Right lung (tissue), 5 donors: ENCODE measurements around the gene GVQW3. TPM values are rescaled to one million over a fixed set of nuclear protein-coding genes. Genes with fewer than 3 reads are reported as not detected.

Source experiments
- DNase-seq, 2 donors: peaks; one replicate each; pipeline ENCODE4 v3.0.0-alpha.2; 2013
- polyA plus RNA-seq, 5 donors: library from polyadenylated mRNA; unstranded; fragments of 120-200 nt; gene quantifications; one replicate each; pipeline versions ENCODE4 v1.2.1 to v1.2.3, GENCODE V29; 2013; ENCODE audit warnings: inconsistent platforms in 1 of 5, low replicate concordance in 1 of 5; ENCODE audit not compliant: insufficient read length in 5 of 5, insufficient read depth in 1 of 5

The GVQW3 gene
- polyA plus RNA-seq, 5 donors = 13.1 to 24.0 (median 20.5) TPM

- DNase-seq = no peak
These were observed 62.9 kb downstream of the GVQW3 start for GRCh38 chr11:76444065-76444383.

- peak; percentile 98 to 99 for DNase-seq
These were observed 63.4 kb downstream of the GVQW3 start, which contains the start of gene EMSY for GRCh38 chr11:76444384-76445120. EMSY (plus strand) TSS chr11:76445018; CDS start chr11:76446939, 1,921 bp downstream.

- peak; percentile 74 to 75 for DNase-seq
These were observed 64.3 kb downstream of the GVQW3 start for GRCh38 chr11:76445121-76446084.

GRCh38 chr11:76448506-76448905 is 67.4 kb downstream of the GVQW3 start:
- DNase-seq = no peak

- DNase-seq = no peak
These were observed 72.1 kb downstream of the GVQW3 start for GRCh38 chr11:76453248-76453647.

GRCh38 chr11:76455331-76455730 is 74.2 kb downstream of the GVQW3 start:
- no peak for DNase-seq

- DNase-seq = no peak
These were observed 74.8 kb downstream of the GVQW3 start for GRCh38 chr11:76455931-76456330.

- DNase-seq = no peak
These were observed 75.4 kb downstream of the GVQW3 start for GRCh38 chr11:76456571-76456970.

Other genes starting within 250 kb of the GVQW3 start
- 10 to 100 TPM; 42.2 to 87.0 (median 64.5) TPM for gene WNT11, start 174.8 kb upstream of the GVQW3 start, polyA plus RNA-seq
- 100 to 1,000 TPM in 2 of 5 donors, 10 to 100 TPM in 3; 82.6 to 136 (median 96.1) TPM for gene THAP12, start 191 bp upstream of the GVQW3 start, polyA plus RNA-seq
- gene EMSY, start 63.7 kb downstream of the GVQW3 start, polyA plus RNA-seq = 10 to 100 TPM; 27.5 to 44.7 (median 37.6) TPM